GM12891 (cell line): ENCODE data around the gene SIL1.
"Not testable (repeated sequence)": the region's sequence is repeated elsewhere in the genome, so short reads cannot be mapped to it uniquely, and the experiment has no call there.

Experiments
- DNase-seq: peaks from one replicate; pipeline ENCODE4 v3.0.0; 2011; ENCODE audit warnings: low spot score; ENCODE audit not compliant: insufficient read length
- FAIRE-seq: peaks from 2 replicates; lab custom pipeline; 2011; peaks lifted over from hg19 to GRCh38; lab: Jason Lieb, UNC
- PAX5 ChIP-seq: IDR thresholded peaks from 2 replicates; pipeline ENCODE4 v1.6.1; 2011; ENCODE audit warnings: low read length, moderate library complexity, mild to moderate bottlenecking; ENCODE audit not compliant: insufficient read depth, severe bottlenecking
- POLR2A ChIP-seq: IDR thresholded peaks from 2 replicates; pipeline ENCODE4 v1.6.1; 2011; ENCODE audit warnings: low read depth, low read length, control low read depth
- POLR2AphosphoS5 ChIP-seq: IDR thresholded peaks from 2 replicates; pipeline ENCODE4 v1.6.1; 2011; ENCODE audit warnings: low read depth, low read length, control low read depth
- POU2F2 ChIP-seq: IDR thresholded peaks from 2 replicates; pipeline ENCODE4 v1.6.1; 2011; ENCODE audit warnings: low read depth, mild to moderate bottlenecking, control low read depth, low read length, moderate library complexity
- SPI1 ChIP-seq: IDR thresholded peaks from 2 replicates; pipeline ENCODE4 v1.6.1; 2011; ENCODE audit warnings: low read depth, low read length, control low read depth
- TAF1 ChIP-seq: IDR thresholded peaks from 2 replicates; pipeline ENCODE4 v1.6.1; 2011; ENCODE audit warnings: low read depth, low read length, control low read depth

The SIL1 gene

GRCh38 chr5:139178589-139178917 is 19.6 kb downstream of the SIL1 start:
- TF ChIP-seq TAF1 (no peak), POLR2AphosphoS5 (no peak), POU2F2 (no peak), SPI1 (no peak), PAX5 (no peak), POLR2A (no peak)
- FAIRE-seq (no peak), DNase-seq (no peak)

GRCh38 chr5:139177809-139178588 is 20.2 kb downstream of the SIL1 start:
- DNase-seq: no peak
- peak; percentile 78 for FAIRE-seq
- TF ChIP-seq TAF1: no peak
- peak; percentile 100 for TF ChIP-seq SPI1
- TF ChIP-seq POU2F2: no peak
- TF ChIP-seq PAX5: no peak

- DNase-seq, FAIRE-seq: not testable (repeated sequence)
These were observed 20.9 kb downstream of the SIL1 start for GRCh38 chr5:139177281-139177680.

GRCh38 chr5:139174382-139174781 is 23.8 kb downstream of the SIL1 start:
- DNase-seq, FAIRE-seq: not testable (repeated sequence)

- no peak for FAIRE-seq
- no peak for DNase-seq
- no peak for TF ChIP-seq POU2F2
- no peak for TF ChIP-seq TAF1
- no peak for TF ChIP-seq POLR2AphosphoS5
- TF ChIP-seq SPI1: no peak
- TF ChIP-seq POLR2A: no peak
- no peak for TF ChIP-seq PAX5
These were observed 26.3 kb downstream of the SIL1 start for GRCh38 chr5:139171779-139172404.

- FAIRE-seq: no peak
- DNase-seq: no peak
These were observed 30.0 kb downstream of the SIL1 start for GRCh38 chr5:139167952-139168720.

GRCh38 chr5:139167533-139167932 is 30.6 kb downstream of the SIL1 start:
- no peak for DNase-seq
- TF ChIP-seq POLR2AphosphoS5 (no peak), SPI1 (no peak), POLR2A (no peak), POU2F2 (no peak), PAX5 (no peak), TAF1 (no peak)
- FAIRE-seq: no peak

More at GRCh38 chr5:139167952-139168720, 30.0 kb downstream of the SIL1 start:
- TF ChIP-seq PAX5: no peak
- no peak for TF ChIP-seq POLR2A
- no peak for TF ChIP-seq POLR2AphosphoS5
- no peak for TF ChIP-seq TAF1
- TF ChIP-seq POU2F2: no peak
- TF ChIP-seq SPI1: no peak

GRCh38 chr5:139167063-139167462 is 31.1 kb downstream of the SIL1 start:
- FAIRE-seq (no peak), DNase-seq (no peak)
- TF ChIP-seq POLR2A: no peak
- TF ChIP-seq SPI1: no peak
- no peak for TF ChIP-seq TAF1
- TF ChIP-seq POLR2AphosphoS5: no peak
- no peak for TF ChIP-seq POU2F2
- TF ChIP-seq PAX5: no peak

GRCh38 chr5:139164897-139165296 is 33.3 kb downstream of the SIL1 start:
- not testable (repeated sequence) for FAIRE-seq

GRCh38 chr5:139164020-139164419 is 34.1 kb downstream of the SIL1 start:
- TF ChIP-seq SPI1: no peak
- no peak for TF ChIP-seq TAF1
- TF ChIP-seq POLR2A: no peak
- TF ChIP-seq POLR2AphosphoS5: no peak
- no peak for TF ChIP-seq POU2F2
- TF ChIP-seq PAX5: no peak
- DNase-seq (no peak), FAIRE-seq (no peak)

More at GRCh38 chr5:139164897-139165296, 33.3 kb downstream of the SIL1 start:
- DNase-seq: not testable (repeated sequence)
